H9 (cell line): ENCODE results near the gene SUN1. TPM values are rescaled to one million over a fixed set of nuclear protein-coding genes. Genes with fewer than 3 reads are reported as not detected.

Experiments used
- DNase-seq: peaks from one replicate; pipeline ENCODE4 v3.0.0-alpha.2; 2017
- H2AFZ ChIP-seq: one replicate; pipeline ENCODE4 v1.6.1; 2013; ENCODE audit warnings: mild to moderate bottlenecking, low read length, control low read depth, moderate library complexity
- H2AK5ac ChIP-seq: 2 replicates; pipeline ENCODE4 v1.6.1; 2013; ENCODE audit warnings: low read length, control low read depth, mixed read lengths; ENCODE audit not compliant: insufficient read length
- H2BK120ac ChIP-seq: one replicate; pipeline ENCODE4 v1.6.1; 2013; ENCODE audit warnings: low read depth, mild to moderate bottlenecking, low read length, control low read depth, inconsistent platforms; ENCODE audit not compliant: poor library complexity, severe bottlenecking
- H2BK12ac ChIP-seq: 2 replicates; pipeline ENCODE4 v1.6.1; 2013; ENCODE audit warnings: low read length, control low read depth, mixed read lengths, low read depth; ENCODE audit not compliant: insufficient read length
- H2BK15ac ChIP-seq: 2 replicates; pipeline ENCODE4 v1.6.1; 2013; ENCODE audit warnings: low read depth, low read length, control low read depth
- H2BK20ac ChIP-seq: one replicate; pipeline ENCODE4 v1.6.1; 2013; ENCODE audit warnings: low read depth, mild to moderate bottlenecking, low read length, control low read depth, inconsistent platforms; ENCODE audit not compliant: poor library complexity, severe bottlenecking
- H2BK5ac ChIP-seq: 2 replicates; pipeline ENCODE4 v1.6.1; 2013; ENCODE audit warnings: low read length, control low read depth, mixed read lengths; ENCODE audit not compliant: insufficient read length
- H3K14ac ChIP-seq: 2 replicates; pipeline ENCODE4 v1.6.1; 2013; ENCODE audit warnings: low read length, control low read depth; ENCODE audit not compliant: insufficient read depth
- H3K18ac ChIP-seq: 2 replicates; pipeline ENCODE4 v1.6.1; 2013; ENCODE audit warnings: low read depth, mild to moderate bottlenecking, mixed read lengths, low read length, control low read depth; ENCODE audit not compliant: insufficient read length
- H3K23ac ChIP-seq: 2 replicates; pipeline ENCODE4 v1.6.1; 2013; ENCODE audit warnings: low read length, control low read depth, mixed read lengths, low read depth; ENCODE audit not compliant: insufficient read length
- H3K23me2 ChIP-seq: 2 replicates; pipeline ENCODE4 v1.6.1; 2013; ENCODE audit warnings: low read depth, mild to moderate bottlenecking, mixed read lengths, low read length, control low read depth; ENCODE audit not compliant: insufficient read length, poor library complexity, severe bottlenecking
- H3K27ac ChIP-seq: 2 replicates; pipeline ENCODE4 v1.5.1; 2013; ENCODE audit warnings: low read length, control low read depth, mixed read lengths, low read depth; ENCODE audit not compliant: insufficient read length
- H3K27me3 ChIP-seq: 2 replicates; pipeline ENCODE4 v1.6.1; 2013; ENCODE audit warnings: low read length, control low read depth, inconsistent platforms; ENCODE audit not compliant: insufficient read depth
- H3K4ac ChIP-seq: 2 replicates; pipeline ENCODE4 v1.6.1; 2013; ENCODE audit warnings: low read depth, mild to moderate bottlenecking, control low read depth, inconsistent platforms, low read length, moderate library complexity
- H3K4me1 ChIP-seq: 2 replicates; pipeline ENCODE4 v1.6.1; 2013; ENCODE audit warnings: low read length, control low read depth, inconsistent platforms; ENCODE audit not compliant: insufficient read depth
- H3K4me2 ChIP-seq: 2 replicates; pipeline ENCODE4 v1.6.1; 2013; ENCODE audit warnings: low read length, control low read depth, mixed read lengths; ENCODE audit not compliant: insufficient read length, insufficient read depth
- H3K56ac ChIP-seq: 2 replicates; pipeline ENCODE4 v1.6.1; 2013; ENCODE audit warnings: low read depth, mild to moderate bottlenecking, mixed read lengths, low read length, control low read depth; ENCODE audit not compliant: insufficient read length
- H3K79me1 ChIP-seq: 2 replicates; pipeline ENCODE4 v1.6.1; 2013; ENCODE audit warnings: low read depth, mild to moderate bottlenecking, moderate library complexity, low read length, control low read depth, inconsistent platforms; ENCODE audit not compliant: insufficient read depth, poor library complexity, severe bottlenecking
- H3K79me2 ChIP-seq: 2 replicates; pipeline ENCODE4 v1.6.1; 2013; ENCODE audit warnings: low read length, control low read depth, inconsistent platforms; ENCODE audit not compliant: insufficient read depth
- H3K9ac ChIP-seq: 2 replicates; pipeline ENCODE4 v1.6.1; 2013; ENCODE audit warnings: low read length, control low read depth, mixed read lengths; ENCODE audit not compliant: insufficient read length; ENCODE audit errors: extremely low read depth
- H3K9me3 ChIP-seq: one replicate; pipeline ENCODE4 v1.6.1; 2013; ENCODE audit warnings: low read depth, low read length, inconsistent platforms; ENCODE audit not compliant: control insufficient read depth
- H3T11ph ChIP-seq: one replicate; pipeline ENCODE4 v1.6.1; 2013; ENCODE audit warnings: mild to moderate bottlenecking, low read length, control low read depth, inconsistent platforms
- H4K20me1 ChIP-seq: one replicate; pipeline ENCODE4 v1.6.1; 2013; ENCODE audit not compliant: control insufficient read depth, insufficient read length, insufficient read depth
- H4K5ac ChIP-seq: 2 replicates; pipeline ENCODE4 v1.6.1; 2013; ENCODE audit warnings: low read depth, mild to moderate bottlenecking, mixed read lengths, low read length, control low read depth; ENCODE audit not compliant: insufficient read length
- H4K8ac ChIP-seq: replicated peaks from 2 replicates; pipeline ENCODE4 v1.6.1; 2013; ENCODE audit warnings: low read length, control low read depth, mixed read lengths, low read depth; ENCODE audit not compliant: insufficient read length
- H4K91ac ChIP-seq: 2 replicates; pipeline ENCODE4 v1.6.1; 2013; ENCODE audit warnings: low read depth, mild to moderate bottlenecking, moderate library complexity, mixed read lengths, low read length, control low read depth; ENCODE audit not compliant: insufficient read length
- H3K27ac Mint-ChIP-seq, 3 experiments: 2 replicates in 2 of 3; 3 replicates in 1 of 3; pipeline ENCODE4 v1.8.0; 2020 to 2021; ENCODE audit warnings: mixed read lengths in 3 of 3, mild to moderate bottlenecking in 1 of 3, moderate library complexity in 1 of 3
- H3K27me3 Mint-ChIP-seq: 2 replicates; pipeline ENCODE4 v1.8.0; 2021; ENCODE audit warnings: low read depth, mild to moderate bottlenecking, moderate library complexity, mixed read lengths
- H3K36me3 Mint-ChIP-seq, 3 experiments: 2 replicates in 2 of 3; 3 replicates in 1 of 3; pipeline ENCODE4 v1.8.0; 2020 to 2021; ENCODE audit warnings: low read depth in 3 of 3, mixed read lengths in 3 of 3; ENCODE audit not compliant: insufficient read depth in 1 of 3
- H3K4me1 Mint-ChIP-seq, 2 experiments: 2 replicates each; pipeline ENCODE4 v1.8.0; 2020; ENCODE audit warnings: mixed read lengths in 2 of 2
- H3K4me3 Mint-ChIP-seq, 2 experiments: 2 replicates in 1 of 2; 3 replicates in 1 of 2; pipeline ENCODE4 v1.8.0; 2020 to 2021; ENCODE audit warnings: mild to moderate bottlenecking in 2 of 2, mixed read lengths in 2 of 2, moderate library complexity in 1 of 2
- H3K9me3 Mint-ChIP-seq, 2 experiments: 2 replicates in 1 of 2; 3 replicates in 1 of 2; pipeline ENCODE4 v1.8.0; 2020; ENCODE audit warnings: mild to moderate bottlenecking in 2 of 2, mixed read lengths in 2 of 2, moderate library complexity in 1 of 2
- CTCF ChIP-seq: fragments of 200-600 bp; sonication (generic); conservative IDR thresholded peaks from 3 replicates; pipeline ENCODE4 v1.8.0; 2021; ENCODE audit warnings: antibody characterized with exemption, mild to moderate bottlenecking
- WGBS: extraction: QIAGEN DNeasy Blood & Tissue Kit; methylation state at CpG from one replicate; pipeline ENCODE4 v1.1.7; 2013; ENCODE audit warnings: missing lambda C conversion rate, low lambda C conversion rate, mixed read lengths; ENCODE audit not compliant: insufficient read length; ENCODE audit errors: extremely low coverage; 5-methylcytosine and 5-hydroxymethylcytosine counted together
- total RNA-seq: library from RNA; stranded (reverse); gene quantifications from 2 replicates; pipeline ENCODE4 v1.2.1, GENCODE V29; 2021

The SUN1 gene
- total RNA-seq, 1 experiment from 2014 or later, result 118 TPM

DNA sequence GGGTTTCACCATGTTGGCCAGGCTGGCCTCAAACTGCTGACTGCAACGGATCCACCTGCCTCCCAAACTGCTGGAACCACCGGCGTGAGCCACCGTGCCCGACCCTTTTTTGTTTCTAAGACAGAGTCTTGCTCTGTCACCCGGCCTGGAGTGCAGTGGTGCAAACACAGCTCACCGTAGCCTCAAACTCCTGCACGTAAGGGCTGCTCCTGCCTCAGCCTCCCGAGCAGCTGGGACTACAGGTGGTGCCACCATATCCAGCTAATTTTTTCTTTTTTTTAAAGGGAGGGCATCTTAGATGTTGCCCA, 85.8 kb downstream of the SUN1 start:
- Histone ChIP-seq H2BK5ac (no peak overlapping the region), H4K5ac (no peak overlapping the region), H3K23ac (no peak overlapping the region), H3K4me1 (no peaks in the 10 kb centered on the region), H3K23me2 (no peaks in the 10 kb centered on the region), H2AK5ac (no peak overlapping the region), H3K56ac (no peak overlapping the region), H3K79me2 (no peaks in the 10 kb centered on the region), H3K18ac (no peak overlapping the region), H3K27ac (no peak overlapping the region), H3K4ac (no peak overlapping the region), H2AFZ (no peak overlapping the region), H3K9ac (no peak overlapping the region), H3K27me3 (no peaks in the 10 kb centered on the region), H2BK12ac (no peak overlapping the region), H2BK15ac (no peak overlapping the region), H3K79me1 (no peaks in the 10 kb centered on the region), H3T11ph (no peak overlapping the region), H2BK120ac (no peak overlapping the region), H3K9me3 (no peaks in the 10 kb centered on the region), H3K14ac (no peak overlapping the region), H2BK20ac (no peak overlapping the region), H3K4me2 (no peak overlapping the region), H4K8ac (no peak overlapping the region), H4K91ac (no peak overlapping the region), H4K20me1 (no peaks in the 10 kb centered on the region)
- peaks cover 4% of the 10 kb centered on the region in 2 experiments; a peak in 3 of 4 replicates for H3K4me1 Mint-ChIP-seq
- DNase-seq, result no peak
- TF ChIP-seq CTCF, result no peak
- no peak overlapping the region for H3K27ac Mint-ChIP-seq
- H3K9me3 Mint-ChIP-seq, result no peaks in the 10 kb centered on the region; a peak in 1 of 5 replicates
- H3K4me3 Mint-ChIP-seq, result no peak overlapping the region
- no CpG with 5 or more reads among the region's 9 CpGs for WGBS
- H3K36me3 Mint-ChIP-seq, result no peaks in the 10 kb centered on the region
- H3K27me3 Mint-ChIP-seq, result no peaks in the 10 kb centered on the region; the same call in 1 of the 2 replicates
